K562 (cell line): Measurements from ENCODE around the gene PFKP.

Experiments used
- CTCF ChIP-seq, 3 experiments: IDR thresholded peaks in 2 of 3; conservative IDR thresholded peaks in 1 of 3; 2 replicates each; pipeline ENCODE4 v1.5.1; 2011 to 2012; ENCODE audit warnings: low read length in 3 of 3, mild to moderate bottlenecking in 3 of 3, control low read depth in 2 of 3, improper control_type of control experiment in 1 of 3, inconsistent platforms in 1 of 3, low read depth in 1 of 3, mixed read lengths in 1 of 3, moderate library complexity in 1 of 3; ENCODE audit not compliant: insufficient read depth in 2 of 3
- ETV5 ChIP-seq: sonication (generic); formaldehyde crosslinking; IDR thresholded peaks from 2 replicates; pipeline ENCODE4 v1.4.0; 2020; ENCODE audit warnings: low read depth, mild to moderate bottlenecking, missing genetic modification reagents
- KLF10 ChIP-seq: fragments of 250-450 bp; sonication (Bioruptor Pico); IDR thresholded peaks from 2 replicates; pipeline ENCODE4 v1.6.1; 2021; ENCODE audit warnings: matching md5 sums
- RB1 ChIP-seq: fragments of 450-650 bp; IDR thresholded peaks from 2 replicates; pipeline ENCODE4 v1.6.1; 2017; ENCODE audit warnings: low read depth, mild to moderate bottlenecking
- TBL1XR1 ChIP-seq, 2 experiments: IDR thresholded peaks; 2 replicates each; pipeline ENCODE4 v1.6.1; 2012; ENCODE audit warnings: improper control_type of control experiment in 2 of 2, low read length in 2 of 2, mild to moderate bottlenecking in 1 of 2
- U2AF2 ChIP-seq: fragments of 200-400 bp; formaldehyde crosslinking; optimal IDR thresholded peaks from 2 replicates; pipeline ENCODE3; 2017; ENCODE audit warnings: low read depth, mild to moderate bottlenecking, low read length

- TF ChIP-seq TBL1XR1 (IDR thresholded peaks at IDR 0.05; ENCODE audit: low read length in 2 of 2) (no peak), U2AF2 (no peak), ETV5 (no peak), RB1 (no peak), KLF10 (CRISPR knock-in tag) (no peak), CTCF (IDR thresholded peaks at IDR 0.05 in 2 of 3, conservative IDR thresholded peaks at IDR 0.05 in 1 of 3; ENCODE audit: insufficient read depth in 2 of 3, low read depth in 1 of 3, low read length in 3 of 3) (no peak)
Observed at GRCh38 chr10:3091921-3092320, 24.6 kb downstream of the PFKP start.
